ENCODE measurements around the gene PCBP3.

- TF ChIP-seq EP300 (conservative IDR thresholded peaks at IDR 0.05; ENCODE audit: poor library complexity, severe bottlenecking) (no peak), CTCF (IDR thresholded peaks at IDR 0.05; ENCODE audit: poor library complexity, severe bottlenecking) (no peak), POLR2AphosphoS5 (IDR thresholded peaks at IDR 0.05) (no peak)
Observed at GRCh38 chr21:45887788-45888187, 244.3 kb downstream of the PCBP3 start.

Data from neural cell (in vitro differentiated cells).